Embryonic facial prominence (tissue), 1 donor: ENCODE results near the gene ZCCHC13.
A peak's percentile ranks its signal among the peaks of the same experiment; 100 is the strongest.
"Not testable (repeated sequence)": the region's sequence is repeated elsewhere in the genome, so short reads cannot be mapped to it uniquely, and the experiment has no call there.

Experiments
- DNase-seq: peaks from one replicate; pipeline ENCODE4 v3.0.0-alpha.2; 2016; ENCODE audit errors: extremely low spot score

ZCCHC13 gene

GRCh38 chrX:74304016-74304415, at the start of gene ZCCHC13:
TSS of gene ZCCHC13 (plus strand) at chrX:74304180. CDS start at chrX:74304267, 87 bp downstream.
- no peak for DNase-seq

- not testable (repeated sequence) for DNase-seq
These were observed 45.9 kb upstream of the ZCCHC13 start for GRCh38 chrX:74258111-74258510.

GRCh38 chrX:74259885-74260491, 44.0 kb upstream of the ZCCHC13 start:
- no peak for DNase-seq

GRCh38 chrX:74262452-74263209, 41.3 kb upstream of the ZCCHC13 start:
- no peak for DNase-seq

GRCh38 chrX:74270393-74270792, 33.6 kb upstream of the ZCCHC13 start:
- no peak for DNase-seq

GRCh38 chrX:74272230-74272629, 31.8 kb upstream of the ZCCHC13 start:
- no peak for DNase-seq

GRCh38 chrX:74274516-74274915, 29.5 kb upstream of the ZCCHC13 start:
- DNase-seq, result no peak

GRCh38 chrX:74277320-74277719, 26.7 kb upstream of the ZCCHC13 start:
- no peak for DNase-seq

GRCh38 chrX:74277846-74278245, 26.1 kb upstream of the ZCCHC13 start:
- no peak for DNase-seq

- DNase-seq, result no peak
These were observed 23.2 kb upstream of the ZCCHC13 start for GRCh38 chrX:74280759-74281158.

GRCh38 chrX:74284391-74284952, 19.5 kb upstream of the ZCCHC13 start:
- no peak for DNase-seq

GRCh38 chrX:74286950-74287740, 16.8 kb upstream of the ZCCHC13 start:
- DNase-seq, result no peak

- DNase-seq, result no peak
These were observed 12.4 kb upstream of the ZCCHC13 start for GRCh38 chrX:74291577-74291963.

- peak; percentile 79 for DNase-seq
These were observed 11.8 kb upstream of the ZCCHC13 start for GRCh38 chrX:74291964-74292807.

GRCh38 chrX:74292808-74293123, 11.2 kb upstream of the ZCCHC13 start:
- no peak for DNase-seq

GRCh38 chrX:74293343-74293946, 10.5 kb upstream of the ZCCHC13 start:
- DNase-seq, result peak; percentile 22

GRCh38 chrX:74295101-74295500, 8.9 kb upstream of the ZCCHC13 start:
- DNase-seq, result no peak

GRCh38 chrX:74297766-74298165, 6.2 kb upstream of the ZCCHC13 start:
- DNase-seq, result no peak

- DNase-seq, result no peak
These were observed 3.1 kb upstream of the ZCCHC13 start for GRCh38 chrX:74300869-74301268.

- DNase-seq, result no peak
These were observed 14.7 kb downstream of the ZCCHC13 start for GRCh38 chrX:74318672-74319071.

- not testable (repeated sequence) for DNase-seq
These were observed 15.3 kb downstream of the ZCCHC13 start for GRCh38 chrX:74319321-74319720.
